ENCODE data around the gene ULBP2.
"Not testable (repeated sequence)": the region's sequence is repeated elsewhere in the genome, so short reads cannot be mapped to it uniquely, and the experiment has no call there.

ULBP2 gene

GRCh38 chr6:149908480-149908879 is 33.3 kb upstream of the ULBP2 start:
- not testable (repeated sequence) for DNase-seq

GRCh38 chr6:149909701-149910470 is 31.9 kb upstream of the ULBP2 start:
- no peak for DNase-seq

- no peak for DNase-seq
Measured at GRCh38 chr6:149910721-149911151, 31.1 kb upstream of the ULBP2 start.

- not testable (repeated sequence) for DNase-seq
Measured at GRCh38 chr6:149912680-149913079, 29.1 kb upstream of the ULBP2 start.

GRCh38 chr6:149913085-149913484 is 28.7 kb upstream of the ULBP2 start:
- DNase-seq: no peak

GRCh38 chr6:149913540-149914240 is 28.1 kb upstream of the ULBP2 start:
- DNase-seq: no peak

GRCh38 chr6:149915970-149916865 is 25.6 kb upstream of the ULBP2 start:
- DNase-seq: no peak

GRCh38 chr6:149917679-149918078 is 24.1 kb upstream of the ULBP2 start:
- no peak for DNase-seq

- no peak for DNase-seq
Measured at GRCh38 chr6:149918151-149918905, 23.5 kb upstream of the ULBP2 start.

- not testable (repeated sequence) for DNase-seq
Measured at GRCh38 chr6:149919126-149919833, 22.5 kb upstream of the ULBP2 start.

GRCh38 chr6:149919834-149920225 is 22.0 kb upstream of the ULBP2 start:
- no peak for DNase-seq

GRCh38 chr6:149921361-149921760 is 20.5 kb upstream of the ULBP2 start:
- no peak for DNase-seq

- DNase-seq: not testable (repeated sequence)
Measured at GRCh38 chr6:149922091-149922490, 19.7 kb upstream of the ULBP2 start.

- peak in 54 of 58 donors; percentile 9 to 80 (median 56) for DNase-seq
Measured at GRCh38 chr6:149922642-149923326, 19.0 kb upstream of the ULBP2 start, which contains the start of gene RAET1G. TSS of gene RAET1G (minus strand) at chr6:149923121. CDS start at chr6:149923010, 111 bp downstream.

- DNase-seq: no peak
Measured at GRCh38 chr6:149923327-149923986, 18.4 kb upstream of the ULBP2 start.

GRCh38 chr6:149924206-149924932 is 17.4 kb upstream of the ULBP2 start:
- no peak for DNase-seq

GRCh38 chr6:149924933-149925252 is 16.9 kb upstream of the ULBP2 start:
- DNase-seq: no peak

- peak in 2 of 58 donors; percentile 8 to 9 for DNase-seq
Measured at GRCh38 chr6:149925253-149925973, 16.4 kb upstream of the ULBP2 start.

All from anterior cingulate cortex (tissue), 58 donors.